Skin of body (tissue), 2 donors: ENCODE measurements around the gene KCNA1. TPM values are rescaled to one million over a fixed set of nuclear protein-coding genes. Genes with fewer than 3 reads are reported as not detected.

Source experiments
- DNase-seq: peaks from one replicate; lab custom pipeline; 2025; lab: John Stamatoyannopoulos, UW
- total RNA-seq: library from RNA; depleted of rRNA; stranded (reverse); fragments of >200 nt; gene quantifications from one replicate; pipeline ENCODE4 v1.2.3, GENCODE V29; 2014

Gene KCNA1
- total RNA-seq, 1 donor from 2014 or later = 0.30 TPM

DNA sequence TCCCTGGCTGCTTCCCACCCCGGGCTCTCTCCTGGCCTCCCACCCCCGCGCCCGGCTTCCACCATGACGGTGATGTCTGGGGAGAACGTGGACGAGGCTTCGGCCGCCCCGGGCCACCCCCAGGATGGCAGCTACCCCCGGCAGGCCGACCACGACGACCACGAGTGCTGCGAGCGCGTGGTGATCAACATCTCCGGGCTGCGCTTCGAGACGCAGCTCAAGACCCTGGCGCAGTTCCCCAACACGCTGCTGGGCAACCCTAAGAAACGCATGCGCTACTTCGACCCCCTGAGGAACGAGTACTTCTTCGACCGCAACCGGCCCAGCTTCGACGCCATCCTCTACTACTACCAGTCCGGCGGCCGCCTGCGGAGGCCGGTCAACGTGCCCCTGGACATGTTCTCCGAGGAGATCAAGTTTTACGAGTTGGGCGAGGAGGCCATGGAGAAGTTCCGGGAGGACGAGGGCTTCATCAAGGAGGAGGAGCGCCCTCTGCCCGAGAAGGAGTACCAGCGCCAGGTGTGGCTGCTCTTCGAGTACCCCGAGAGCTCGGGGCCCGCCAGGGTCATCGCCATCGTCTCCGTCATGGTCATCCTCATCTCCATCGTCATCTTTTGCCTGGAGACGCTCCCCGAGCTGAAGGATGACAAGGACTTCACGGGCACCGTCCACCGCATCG lies 1.8 kb downstream of the KCNA1 start:
- no peak for DNase-seq

DNA sequence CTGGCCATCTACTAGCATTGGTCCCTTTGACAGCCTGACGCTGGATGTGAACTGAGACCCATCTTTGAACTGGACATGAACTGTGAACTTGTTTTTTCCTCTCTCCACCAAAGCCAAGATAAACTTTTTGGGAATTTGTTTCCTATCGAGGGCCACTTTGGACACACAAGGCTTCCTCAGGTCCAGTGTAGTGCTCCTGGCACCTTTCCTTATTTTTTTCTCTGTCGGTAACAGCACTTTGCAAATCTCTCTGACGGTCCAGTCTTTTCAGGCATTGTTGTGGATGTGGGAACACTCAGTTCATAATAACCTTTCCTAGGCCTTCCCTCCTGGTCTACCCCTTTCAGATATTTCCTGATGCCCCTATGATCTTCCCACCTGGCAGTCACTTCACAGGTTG lies 5.0 kb downstream of the KCNA1 start:
- no peak for DNase-seq

DNA sequence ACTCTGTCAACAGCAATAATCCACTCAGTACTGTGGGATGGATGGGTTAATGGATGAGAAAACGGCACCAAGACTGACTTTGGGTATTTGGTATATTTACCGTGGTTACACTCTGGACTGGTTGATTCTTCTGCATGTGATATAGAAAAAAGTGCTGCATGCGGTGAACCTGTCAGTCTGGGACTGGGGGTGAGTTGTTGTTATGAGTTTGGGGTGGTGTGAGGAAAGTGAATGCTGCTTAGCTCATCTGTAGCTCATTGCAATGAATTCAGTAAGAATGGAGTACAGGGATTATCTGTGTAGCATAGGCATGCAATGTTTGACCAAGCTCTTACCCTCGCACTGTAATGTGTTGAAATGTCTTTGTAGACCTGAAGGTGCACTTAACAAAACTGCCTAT lies 6.0 kb downstream of the KCNA1 start:
- no peak for DNase-seq

DNA sequence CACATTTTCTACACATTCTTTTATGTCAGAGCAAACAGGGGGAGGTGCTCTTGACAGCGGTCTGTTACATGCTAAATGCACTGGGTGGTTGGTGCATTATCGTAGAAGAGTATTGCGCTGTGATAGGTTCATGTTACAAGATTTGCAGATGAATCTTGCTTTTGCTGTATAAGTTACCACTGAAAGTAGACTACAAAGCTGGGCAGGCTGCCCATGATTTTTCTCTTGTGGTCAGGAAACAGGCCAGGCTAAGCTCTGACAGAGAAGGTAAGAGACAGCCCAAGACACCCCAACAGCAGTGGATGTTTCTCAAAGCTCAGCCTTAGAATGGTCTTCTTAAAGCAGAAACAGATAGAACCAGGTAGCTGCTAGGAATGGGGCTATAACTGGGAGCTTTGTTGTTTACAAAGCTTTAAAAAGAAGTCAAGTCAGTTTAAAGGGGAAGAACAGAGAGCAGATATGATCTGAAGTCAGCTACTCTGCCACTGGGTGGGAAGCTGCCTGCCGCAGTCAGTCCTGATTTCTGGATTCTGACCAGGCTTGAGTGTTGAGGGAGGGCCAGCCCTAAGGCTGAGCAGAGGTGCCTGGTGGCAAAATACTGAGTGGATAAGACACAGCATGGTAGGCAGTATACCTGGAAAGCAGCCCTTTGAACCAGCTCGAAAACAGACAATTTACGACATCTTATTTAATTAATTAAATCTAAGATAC lies 9.4 kb downstream of the KCNA1 start:
- no peak for DNase-seq

DNA sequence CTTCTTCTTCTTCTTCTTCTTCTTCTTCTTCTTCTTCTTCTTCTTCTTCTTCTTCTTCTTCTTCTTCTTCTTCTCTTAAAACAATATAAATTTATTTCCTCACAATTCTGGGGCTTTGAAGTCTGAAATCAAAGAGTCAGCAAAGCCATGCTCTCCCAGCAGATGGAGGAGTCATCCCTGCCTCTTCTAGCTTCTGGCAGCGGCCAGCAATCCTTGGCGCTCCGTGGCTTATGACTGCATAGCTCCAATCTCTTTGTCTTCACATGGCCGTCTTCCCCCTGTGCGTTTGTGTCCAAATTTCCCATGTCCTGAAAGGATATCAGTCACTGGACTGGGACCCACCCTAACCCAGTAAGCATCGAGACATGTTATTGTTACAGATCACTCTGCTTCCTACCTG lies 22.9 kb downstream of the KCNA1 start:
- no peak for DNase-seq

DNA sequence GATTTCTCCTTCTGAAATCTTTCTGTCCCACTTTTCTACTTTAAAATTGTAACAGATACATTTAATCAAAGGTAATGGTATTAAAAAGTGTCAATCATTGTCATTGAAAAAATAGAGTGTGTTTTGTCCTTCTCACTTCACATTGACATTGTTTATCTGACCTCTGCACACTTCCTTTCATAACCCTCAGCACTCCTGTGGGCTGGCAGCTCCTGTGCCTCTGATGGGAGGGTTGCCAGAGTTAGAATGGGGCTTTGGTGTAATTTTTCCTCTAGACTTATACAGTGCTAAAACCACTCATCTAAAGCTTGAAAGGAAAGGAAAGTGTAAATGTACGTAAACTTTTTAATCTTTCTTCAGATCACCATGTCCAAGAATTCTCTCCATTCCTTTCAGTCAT lies 23.7 kb downstream of the KCNA1 start:
- DNase-seq = no peak

DNA sequence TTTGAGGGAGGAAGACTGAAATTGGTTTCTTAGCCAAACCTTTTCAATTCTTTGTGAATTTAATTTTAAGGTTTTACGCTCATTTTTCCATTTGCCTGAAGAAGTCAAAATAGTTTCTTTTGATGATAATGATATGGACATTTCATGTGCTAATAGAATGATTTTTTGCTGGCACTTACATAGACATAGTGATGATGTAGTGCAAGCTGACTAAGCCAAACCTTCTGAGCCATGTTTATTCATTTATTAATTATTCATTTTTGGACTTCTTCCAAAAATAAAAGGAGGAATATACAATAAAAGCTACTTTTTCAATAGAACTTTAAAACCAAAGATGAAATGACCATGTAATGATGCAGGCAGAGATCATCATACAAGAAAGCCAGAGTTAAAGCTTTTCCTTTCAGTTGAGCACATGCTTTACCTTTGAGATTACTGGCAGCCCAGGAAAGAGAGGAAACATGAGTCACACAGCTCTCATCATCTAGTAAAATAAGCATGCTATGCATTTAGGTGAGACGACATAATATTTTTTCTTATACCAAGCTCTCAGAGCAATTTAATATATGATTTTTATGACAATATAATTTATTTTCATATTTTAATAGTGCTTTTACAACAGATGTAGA lies 24.8 kb downstream of the KCNA1 start:
- no peak for DNase-seq

DNA sequence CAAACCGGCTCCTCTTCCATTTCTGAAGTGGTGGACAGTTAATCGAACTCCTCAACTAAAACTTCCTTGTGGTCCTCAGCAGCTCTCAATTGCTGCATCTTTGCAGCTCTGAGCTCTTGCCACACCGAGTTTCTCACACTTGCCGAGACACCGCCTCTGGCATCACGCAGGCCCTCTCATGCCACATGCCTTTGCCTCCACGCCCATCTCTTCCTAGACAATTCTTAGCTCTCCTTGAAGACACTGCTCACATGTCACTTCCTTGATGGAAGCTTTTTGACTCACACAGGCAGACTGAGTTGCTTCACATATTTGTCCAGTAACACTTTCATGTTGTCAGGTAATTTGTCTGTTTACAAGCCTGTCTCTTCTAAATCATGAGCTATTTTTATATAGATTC lies 29.2 kb downstream of the KCNA1 start:
- no peak for DNase-seq

DNA sequence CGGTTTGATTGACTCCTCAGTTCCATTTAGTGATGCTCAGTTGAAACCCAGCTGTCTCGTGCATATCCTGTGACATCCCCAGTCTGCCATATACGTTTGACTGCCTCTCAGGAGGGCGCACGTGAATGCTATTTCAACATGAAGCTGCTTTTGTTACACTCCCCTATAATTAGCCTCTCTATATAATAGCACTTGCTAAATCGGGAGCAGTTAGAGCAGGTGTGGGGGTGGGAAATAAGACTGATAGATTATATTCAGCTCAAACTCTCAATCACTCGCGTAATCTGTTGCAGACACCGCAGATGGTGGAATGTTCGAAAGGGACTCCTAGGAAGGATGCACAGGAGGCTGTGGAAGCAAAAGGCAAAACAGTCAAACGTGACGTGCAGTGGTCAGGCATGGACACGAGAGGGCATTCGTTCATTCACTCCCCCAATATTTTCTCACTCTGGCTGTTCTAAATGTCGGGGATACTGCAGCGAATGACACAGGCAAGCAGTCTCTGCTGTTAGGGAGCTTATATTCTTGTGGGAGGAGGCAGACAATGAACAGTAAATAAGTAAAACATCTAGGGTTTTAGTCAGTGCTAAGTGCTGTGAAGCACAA lies 29.8 kb downstream of the KCNA1 start:
- no peak for DNase-seq

DNA sequence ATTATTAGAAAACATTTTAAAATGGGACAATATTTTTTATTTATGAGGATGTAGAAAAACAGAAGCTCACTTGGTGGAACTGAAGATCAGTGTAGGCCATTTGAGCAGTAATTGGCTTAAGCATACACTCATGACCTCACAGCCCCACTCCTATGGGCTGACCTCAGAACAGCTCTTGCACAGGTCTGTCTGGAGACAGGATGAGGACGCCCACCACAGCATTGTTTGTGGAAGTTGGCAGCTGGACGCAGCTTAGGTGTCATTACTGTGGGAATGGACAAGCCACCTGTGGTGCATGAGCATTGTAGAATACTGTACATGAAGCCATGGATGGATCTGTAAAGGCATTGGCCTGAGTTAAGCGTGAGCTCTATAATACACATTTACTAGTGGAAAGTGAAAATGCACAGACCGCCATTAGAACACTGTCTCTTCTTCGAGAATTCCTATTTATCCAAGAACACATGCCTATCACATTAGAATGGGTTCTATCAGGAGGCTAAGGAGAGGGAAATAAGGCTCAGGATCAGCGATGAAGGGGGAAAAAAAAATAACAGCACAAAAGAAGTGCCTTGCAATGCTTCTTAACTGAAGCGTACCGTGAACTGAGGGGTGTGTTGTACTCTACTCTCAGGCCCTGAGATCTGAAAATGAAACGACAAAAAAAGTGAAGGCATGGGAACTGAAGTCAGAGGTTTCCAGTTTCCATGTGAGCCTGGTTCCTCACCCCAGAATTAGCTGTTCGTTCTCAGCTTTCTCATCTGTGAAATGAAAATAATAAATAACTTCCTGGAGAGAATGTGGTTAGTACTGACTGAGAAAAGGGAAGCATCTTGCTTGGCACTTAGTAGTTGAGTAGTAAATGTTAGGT lies 33.6 kb downstream of the KCNA1 start:
- no peak for DNase-seq

DNA sequence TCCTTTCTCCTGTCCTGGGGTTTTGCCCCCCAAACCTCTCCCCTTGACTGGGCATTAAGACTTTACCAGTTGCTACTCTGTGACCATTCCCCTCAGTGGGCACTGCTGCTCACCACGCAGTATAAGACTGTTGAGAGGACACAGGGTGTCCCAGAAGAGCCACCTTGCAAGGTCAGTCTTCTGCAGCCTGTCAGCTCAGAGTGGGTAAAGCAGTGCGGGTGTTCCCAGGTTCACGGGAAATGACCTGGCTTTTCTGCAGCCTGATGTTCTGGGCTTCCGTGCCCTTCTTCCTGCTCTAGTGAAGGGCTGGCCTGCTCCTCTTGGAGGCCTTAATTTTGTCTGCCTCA lies 34.2 kb downstream of the KCNA1 start:
- no peak for DNase-seq

DNA sequence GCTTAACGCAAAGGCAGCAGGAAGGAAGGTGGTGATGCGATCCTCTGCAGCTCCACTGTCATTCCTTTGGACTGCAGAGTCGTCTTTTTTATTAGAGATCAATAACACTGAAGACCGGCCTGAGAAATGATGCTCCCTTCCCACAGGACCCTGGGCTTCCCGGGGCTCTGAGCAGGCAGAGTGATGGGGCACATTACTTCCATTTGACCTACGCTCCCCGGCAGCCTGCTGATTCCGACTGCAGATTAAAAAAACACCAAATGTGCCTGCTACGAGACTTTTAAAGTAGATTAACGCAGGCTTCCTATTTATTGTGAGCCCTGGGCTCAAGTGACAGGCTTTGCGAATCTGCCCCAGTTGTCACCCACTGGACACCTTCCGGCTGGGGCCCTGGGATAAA lies 37.5 kb downstream of the KCNA1 start:
- DNase-seq = no peak

DNA sequence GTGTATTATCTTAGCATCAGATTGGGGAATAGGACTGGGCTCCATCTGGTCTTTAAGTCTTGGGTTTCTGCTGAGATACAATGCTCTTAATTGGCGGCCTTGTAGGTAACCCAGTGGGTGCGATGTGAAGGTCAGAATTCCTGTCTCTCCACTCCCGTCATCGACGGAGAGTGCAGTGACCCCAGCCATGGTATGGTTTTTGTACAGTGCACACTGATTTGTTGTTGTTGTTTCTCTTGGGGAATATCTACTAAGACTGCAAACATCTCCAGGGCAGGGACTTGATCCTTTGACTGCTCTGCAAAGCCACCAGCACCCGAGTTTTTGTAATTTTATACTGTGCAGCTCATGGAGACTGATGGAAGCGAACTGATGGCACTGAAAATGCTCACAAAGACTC lies 41.4 kb downstream of the KCNA1 start:
- DNase-seq = no peak

DNA sequence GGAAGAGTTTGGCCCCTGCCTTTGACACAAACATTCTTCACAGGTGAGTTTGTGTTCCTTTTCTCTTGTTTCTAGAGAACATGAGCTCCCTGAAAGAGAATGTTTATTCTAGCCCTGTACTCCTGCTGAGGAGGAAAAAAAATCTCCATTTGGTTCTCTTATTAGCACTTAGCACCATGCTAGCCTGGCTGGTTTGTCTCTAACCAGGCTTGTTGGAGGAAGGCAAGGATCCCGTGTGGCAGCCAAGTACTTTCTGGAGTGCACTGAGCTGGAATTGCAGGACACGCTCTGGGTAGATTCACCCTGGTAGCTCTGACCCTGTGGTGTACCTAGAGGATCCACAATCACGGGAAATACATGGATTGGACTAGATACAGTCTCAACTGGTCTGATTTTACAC lies 41.9 kb downstream of the KCNA1 start:
- DNase-seq = no peak

DNA sequence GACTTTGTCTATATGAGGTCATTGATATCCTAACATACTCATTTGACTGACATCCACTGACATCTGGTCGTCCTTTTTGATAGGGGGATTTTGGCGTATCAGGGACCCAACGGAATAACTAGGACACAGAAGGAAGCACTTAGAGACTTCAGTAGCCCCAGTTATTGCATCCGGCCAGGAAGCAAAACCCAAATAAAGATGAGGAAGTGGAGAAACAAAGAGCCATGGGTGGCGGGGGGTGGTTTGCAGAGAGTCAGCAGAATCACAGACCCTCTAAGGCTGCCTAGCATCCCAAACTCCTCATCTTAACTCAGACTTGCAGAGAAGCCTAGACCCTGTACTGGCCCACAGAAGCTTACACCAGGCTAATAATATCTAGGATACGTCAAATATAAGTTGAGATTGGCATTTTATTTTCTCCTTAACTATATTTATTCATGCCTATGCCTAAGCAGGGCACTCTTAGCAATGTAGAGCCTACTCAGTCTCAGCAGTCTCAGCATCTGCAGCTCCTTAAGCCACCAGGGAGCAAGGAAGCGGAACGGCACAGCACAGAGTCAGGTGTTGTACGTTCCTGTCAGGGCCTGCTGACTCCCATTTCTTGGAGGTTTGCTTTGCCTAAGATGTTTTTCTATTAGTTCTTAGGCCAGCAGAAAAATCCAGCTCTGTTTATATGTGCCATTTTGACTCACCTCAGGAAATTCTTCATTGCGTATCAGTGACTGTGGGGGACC lies 45.1 kb downstream of the KCNA1 start:
- DNase-seq = no peak

DNA sequence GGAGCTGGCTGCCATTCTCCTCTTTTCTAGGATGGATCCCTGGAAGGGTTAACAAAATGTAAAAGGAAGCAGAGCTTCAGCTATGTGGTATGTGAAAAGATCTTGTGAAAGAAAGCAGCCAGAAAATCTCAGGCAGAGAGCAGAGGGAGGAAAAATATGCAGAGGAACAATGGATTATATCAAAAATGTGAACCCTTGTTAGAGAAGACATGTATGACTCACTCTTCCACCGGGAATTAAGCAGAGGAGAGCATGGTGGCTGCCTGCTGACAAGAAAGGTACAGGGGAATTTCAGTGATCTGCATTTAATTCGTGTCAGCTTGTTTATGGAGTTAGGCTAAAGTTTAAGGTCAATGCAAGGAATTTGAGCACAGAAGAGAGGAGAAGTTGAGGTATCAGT lies 46.3 kb downstream of the KCNA1 start:
- DNase-seq = peak; percentile 20

DNA sequence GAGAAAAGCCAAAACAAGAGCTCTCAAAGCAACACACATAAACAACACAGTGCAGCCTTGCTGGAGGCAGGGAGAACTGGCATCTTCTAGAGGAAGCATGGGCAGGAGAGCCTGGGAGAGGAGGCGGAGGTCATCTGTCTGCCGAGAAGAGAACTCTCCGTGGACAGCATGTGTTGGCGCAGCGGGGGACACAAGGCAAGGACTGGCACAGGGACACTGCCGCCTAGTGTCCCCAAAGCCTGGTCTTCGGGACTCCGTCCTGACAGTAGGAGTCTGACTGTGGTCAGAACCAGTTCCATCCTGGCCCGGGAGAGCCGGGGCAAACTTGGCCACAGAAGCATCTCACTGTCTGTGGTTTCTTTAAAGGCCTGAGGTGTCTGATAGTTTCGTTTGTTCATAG lies 47.3 kb downstream of the KCNA1 start:
- no peak for DNase-seq

DNA sequence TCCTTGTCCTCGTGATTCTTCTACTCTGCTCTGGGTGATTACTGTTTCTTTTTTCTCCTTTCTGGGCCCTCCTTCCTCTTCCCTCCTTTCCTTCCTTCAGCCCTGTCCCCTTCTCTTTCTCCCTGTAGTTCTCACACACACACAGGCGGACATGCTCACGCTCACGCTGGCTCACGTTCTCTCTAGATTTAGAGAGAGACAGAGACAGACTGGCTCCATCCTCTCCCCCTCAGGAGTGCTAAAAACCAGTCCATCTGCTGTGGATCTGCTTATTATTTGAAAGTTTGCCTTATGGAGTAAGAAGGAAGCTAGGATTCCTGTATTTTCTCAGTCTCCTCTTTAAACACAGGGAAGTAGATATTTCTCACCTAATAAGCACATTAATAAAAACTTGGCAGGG lies 48.1 kb downstream of the KCNA1 start:
- peak; percentile 2 for DNase-seq

DNA sequence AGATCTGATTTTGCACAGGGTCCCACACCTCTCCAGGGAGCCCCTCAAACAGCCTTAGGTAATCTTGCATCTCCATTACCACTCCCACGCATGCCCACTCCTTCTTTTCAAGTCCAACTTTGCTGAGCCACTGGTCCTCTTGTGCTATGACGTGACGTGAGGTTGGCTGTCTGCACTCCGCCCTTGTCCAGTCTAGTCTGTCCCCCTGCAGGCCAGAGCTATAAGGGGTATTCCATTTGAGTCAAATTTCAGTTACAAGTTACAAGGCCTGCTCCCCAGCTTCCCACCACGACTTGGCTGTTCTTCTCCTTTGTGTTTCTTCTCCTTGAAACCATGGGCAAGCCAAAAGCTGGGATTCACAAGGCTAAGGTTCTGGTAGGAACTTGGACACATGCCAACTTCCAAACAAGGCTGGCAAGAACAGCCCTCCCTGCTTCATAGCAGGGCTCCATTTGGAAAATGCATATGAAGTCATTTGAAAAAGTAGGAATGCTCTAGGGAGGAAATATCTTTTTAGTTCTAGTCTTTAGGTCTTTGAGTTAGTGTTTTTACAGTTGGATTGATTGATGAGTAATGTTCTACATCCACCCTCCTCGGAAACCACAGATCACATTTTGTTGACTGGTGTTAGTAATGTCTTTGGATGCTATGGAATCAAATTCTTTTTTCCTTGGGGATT lies 49.1 kb downstream of the KCNA1 start:
- no peak for DNase-seq

DNA sequence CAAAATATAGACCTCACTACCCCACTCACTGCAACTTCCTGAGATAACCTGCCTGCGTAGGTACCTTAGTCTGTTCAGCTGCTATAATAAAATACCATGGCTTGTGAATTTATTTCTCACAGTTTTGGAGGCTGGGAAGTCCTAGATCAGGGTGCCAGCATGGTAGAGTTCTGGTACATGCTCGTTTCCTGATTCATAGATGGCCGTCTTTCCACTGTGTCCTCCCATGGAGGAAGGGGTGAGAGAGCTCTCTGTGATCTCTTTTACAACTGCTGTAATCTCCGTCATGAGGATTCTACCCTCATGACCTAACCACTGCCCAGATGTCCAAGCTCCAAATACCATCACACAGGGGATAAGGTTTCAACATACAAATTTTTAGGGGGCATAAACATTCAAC lies 49.7 kb downstream of the KCNA1 start:
- DNase-seq = no peak
